AG09309 (cell line): ENCODE results near the gene TMEM33.
"Not testable (repeated sequence)": the region's sequence is repeated elsewhere in the genome, so short reads cannot be mapped to it uniquely, and the experiment has no call there.

Source experiments
- DNase-seq: peaks from one replicate; pipeline ENCODE4 v3.0.0-alpha.2; 2010; ENCODE audit warnings: low read depth
- H3K4me3 ChIP-seq: 2 replicates; pipeline ENCODE4 v1.5.1; 2011; ENCODE audit warnings: mild to moderate bottlenecking, low read depth, low read length, moderate library complexity; ENCODE audit not compliant: control insufficient read depth
- TF ChIP-seq, protein P1 (sequence below): IDR thresholded peaks from 2 replicates; pipeline ENCODE4 v1.5.1; 2011; ENCODE audit warnings: mild to moderate bottlenecking, low read depth, low read length, inconsistent platforms; ENCODE audit not compliant: insufficient read depth, control insufficient read depth; ENCODE audit errors: missing control alignments

TMEM33 gene

DNA sequence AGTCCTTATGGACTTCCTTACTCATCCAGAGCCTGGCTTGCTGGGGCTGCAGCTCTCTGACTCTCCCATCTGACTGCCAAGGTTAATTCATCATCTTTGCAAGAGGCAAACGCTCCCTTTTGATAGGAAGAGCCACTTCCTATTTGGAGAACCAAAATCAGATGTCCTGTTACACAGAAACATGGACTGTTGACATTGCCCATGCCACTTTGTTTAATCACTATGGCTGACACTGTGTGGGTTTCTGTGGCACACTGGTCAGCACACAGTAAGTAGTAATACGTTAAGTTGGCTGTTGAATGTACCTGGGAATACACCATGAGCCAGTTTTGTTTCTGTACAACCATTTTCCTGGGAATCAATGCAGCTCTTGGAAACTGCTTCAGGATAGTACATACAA is 45.1 kb upstream of the TMEM33 start:
- DNase-seq = no peak
- TF ChIP-seq, protein P1, sequence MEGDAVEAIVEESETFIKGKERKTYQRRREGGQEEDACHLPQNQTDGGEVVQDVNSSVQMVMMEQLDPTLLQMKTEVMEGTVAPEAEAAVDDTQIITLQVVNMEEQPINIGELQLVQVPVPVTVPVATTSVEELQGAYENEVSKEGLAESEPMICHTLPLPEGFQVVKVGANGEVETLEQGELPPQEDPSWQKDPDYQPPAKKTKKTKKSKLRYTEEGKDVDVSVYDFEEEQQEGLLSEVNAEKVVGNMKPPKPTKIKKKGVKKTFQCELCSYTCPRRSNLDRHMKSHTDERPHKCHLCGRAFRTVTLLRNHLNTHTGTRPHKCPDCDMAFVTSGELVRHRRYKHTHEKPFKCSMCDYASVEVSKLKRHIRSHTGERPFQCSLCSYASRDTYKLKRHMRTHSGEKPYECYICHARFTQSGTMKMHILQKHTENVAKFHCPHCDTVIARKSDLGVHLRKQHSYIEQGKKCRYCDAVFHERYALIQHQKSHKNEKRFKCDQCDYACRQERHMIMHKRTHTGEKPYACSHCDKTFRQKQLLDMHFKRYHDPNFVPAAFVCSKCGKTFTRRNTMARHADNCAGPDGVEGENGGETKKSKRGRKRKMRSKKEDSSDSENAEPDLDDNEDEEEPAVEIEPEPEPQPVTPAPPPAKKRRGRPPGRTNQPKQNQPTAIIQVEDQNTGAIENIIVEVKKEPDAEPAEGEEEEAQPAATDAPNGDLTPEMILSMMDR = no peak

DNA sequence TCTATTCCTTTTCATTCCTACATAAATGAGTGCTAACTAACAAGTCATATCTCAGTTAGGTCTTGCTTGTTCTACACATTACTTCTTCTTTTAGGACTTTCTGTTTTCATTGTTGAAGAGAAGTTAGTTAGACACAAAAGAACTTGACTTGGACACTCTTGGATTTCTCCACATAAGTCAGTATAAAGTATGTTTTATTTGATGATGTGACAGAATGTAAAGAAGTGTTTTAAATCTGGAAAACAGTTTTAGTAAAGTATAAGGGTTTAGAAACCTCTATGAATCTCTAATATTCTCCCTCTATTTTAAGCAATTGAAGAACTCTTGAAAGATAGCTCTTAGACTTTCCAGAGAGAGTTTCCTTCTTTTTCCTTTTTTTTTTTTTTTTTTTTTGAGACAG is 38.6 kb upstream of the TMEM33 start:
- no peak for DNase-seq
- TF ChIP-seq, protein P1 = no peak

More for the DNA sequence above, 45.1 kb upstream of the TMEM33 start:
- H3K4me3 ChIP-seq = no peak overlapping the region

DNA sequence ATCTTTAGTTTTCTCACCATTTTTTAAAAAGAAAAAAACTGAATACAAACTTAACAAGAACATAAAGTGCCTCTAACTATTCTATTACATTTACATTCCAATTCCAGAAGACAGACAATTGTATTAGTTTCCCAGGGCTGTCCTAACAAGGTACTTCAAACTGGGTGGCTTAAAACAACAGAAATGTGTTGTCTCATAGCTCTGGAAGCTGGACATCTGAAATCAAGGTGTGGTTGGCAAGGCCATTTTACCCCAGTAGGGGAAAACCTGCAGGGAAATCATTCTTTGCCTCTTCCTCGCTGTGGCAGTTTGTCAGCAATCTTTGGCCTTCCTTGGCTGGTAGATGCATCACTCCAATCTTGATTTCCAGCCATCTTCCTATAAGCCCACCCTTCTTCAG is 37.5 kb upstream of the TMEM33 start:
- no peak overlapping the region for H3K4me3 ChIP-seq
- TF ChIP-seq, protein P1 = no peak
- DNase-seq = no peak

More for the DNA sequence above, 38.6 kb upstream of the TMEM33 start:
- no peak overlapping the region for H3K4me3 ChIP-seq

DNA sequence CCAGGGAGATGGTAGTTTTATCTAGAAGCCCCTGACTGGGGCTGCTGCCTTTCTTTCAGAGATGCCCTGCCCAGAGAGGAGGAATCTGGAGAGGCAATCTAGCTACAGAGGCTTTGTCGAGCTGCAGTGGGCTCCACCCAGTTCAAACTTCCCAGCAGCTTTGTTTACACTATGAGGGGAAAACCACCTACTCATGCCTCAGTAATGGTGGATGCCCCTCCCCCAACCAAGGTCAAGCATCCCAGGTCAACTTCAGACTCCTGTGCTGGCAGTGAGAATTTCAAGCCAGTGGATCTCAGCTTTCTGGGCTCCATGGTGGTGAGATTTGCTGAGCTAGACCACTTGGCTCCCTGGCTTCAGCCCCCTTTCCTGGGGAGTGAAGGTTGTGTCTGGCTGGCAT is 26.1 kb upstream of the TMEM33 start:
- not testable (repeated sequence) for DNase-seq, H3K4me3 ChIP-seq

DNA sequence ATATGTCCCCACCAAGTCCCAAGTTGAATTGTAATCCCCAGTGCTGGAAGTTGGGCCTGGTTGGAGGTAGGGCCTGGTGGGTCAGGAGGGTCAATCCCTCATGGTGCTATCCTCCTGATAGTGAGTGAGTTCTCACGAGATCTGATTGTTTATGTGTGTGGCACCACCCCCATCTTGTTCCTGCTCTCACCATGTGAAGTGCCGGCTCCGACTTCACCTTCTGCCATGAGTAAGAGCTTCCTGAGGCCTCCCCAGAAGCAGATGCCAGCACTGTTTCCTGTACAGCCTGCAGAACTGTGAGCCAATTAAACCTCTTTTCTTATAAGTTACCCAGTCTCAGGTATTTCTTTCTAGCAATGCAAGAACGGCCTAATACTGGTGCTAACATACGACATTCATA is 22.7 kb upstream of the TMEM33 start:
- TF ChIP-seq, protein P1 = no peak
- no peak for DNase-seq
- no peak overlapping the region for H3K4me3 ChIP-seq

DNA sequence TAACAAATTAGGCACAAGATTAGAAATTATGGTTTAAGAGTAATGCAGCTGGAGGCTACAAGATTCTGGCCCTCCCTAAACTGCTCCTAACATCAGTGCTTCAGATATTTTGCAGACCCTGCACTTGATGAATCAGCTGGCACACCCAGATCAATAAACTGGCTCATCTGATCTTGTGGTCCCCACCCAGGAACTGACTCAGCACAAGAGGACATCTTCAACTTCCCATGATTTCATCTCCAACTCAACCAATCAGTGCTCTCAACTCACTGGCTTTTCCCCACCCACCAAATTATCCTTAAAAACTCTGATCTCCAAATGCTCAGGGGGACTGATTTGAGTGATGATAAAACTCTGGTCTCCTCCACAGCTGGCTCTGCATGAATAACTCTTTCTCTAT is 21.7 kb upstream of the TMEM33 start:
- no peak for DNase-seq
- H3K4me3 ChIP-seq = no peak overlapping the region
- TF ChIP-seq, protein P1 = no peak

DNA sequence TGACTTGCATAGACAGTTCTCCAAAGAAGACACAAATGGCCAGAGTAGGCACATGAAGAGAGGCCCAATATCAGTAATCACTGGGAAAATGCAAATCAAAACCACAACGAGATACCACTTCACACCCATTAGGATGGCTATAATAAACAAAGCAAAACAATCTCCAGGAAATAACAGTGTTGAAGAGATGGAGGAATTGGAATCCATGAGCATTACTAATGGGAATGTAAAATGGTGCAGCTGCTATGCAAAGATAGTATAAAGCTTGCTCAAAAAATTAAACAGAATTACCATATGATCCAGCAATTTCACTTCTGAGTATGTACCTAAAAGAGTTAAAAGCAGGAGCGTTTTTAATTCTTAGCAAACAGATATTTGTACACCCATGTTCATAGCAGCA is 17.0 kb upstream of the TMEM33 start:
- DNase-seq = no peak
- TF ChIP-seq, protein P1 = no peak
- H3K4me3 ChIP-seq = no peak overlapping the region

DNA sequence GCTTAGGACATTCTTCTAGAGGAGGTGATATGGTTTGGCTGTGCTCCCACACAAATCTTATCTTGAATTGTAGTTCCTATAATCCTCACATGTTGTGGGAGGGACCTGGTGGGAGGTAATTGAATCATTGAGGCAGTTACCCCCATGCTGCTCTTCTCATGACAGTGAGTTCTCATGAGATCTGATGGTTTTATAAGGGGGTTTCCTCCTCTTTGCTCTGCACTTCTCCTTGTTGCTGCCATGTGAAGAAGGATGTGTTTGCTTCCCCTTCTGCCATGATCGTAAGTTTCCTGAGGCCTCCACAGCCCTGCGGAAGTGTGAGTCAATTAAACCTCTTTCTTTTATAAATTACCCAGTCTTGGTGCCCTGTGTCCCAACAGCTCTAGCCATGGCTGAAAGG is 14.8 kb upstream of the TMEM33 start:
- DNase-seq = not testable (repeated sequence)

More for the DNA sequence above, 14.8 kb upstream of the TMEM33 start:
- not testable (repeated sequence) for H3K4me3 ChIP-seq
